Measurements from ENCODE around the gene SNX25.
A peak's percentile ranks its signal among the peaks of the same experiment; 100 is the strongest.

SNX25 gene

DNA sequence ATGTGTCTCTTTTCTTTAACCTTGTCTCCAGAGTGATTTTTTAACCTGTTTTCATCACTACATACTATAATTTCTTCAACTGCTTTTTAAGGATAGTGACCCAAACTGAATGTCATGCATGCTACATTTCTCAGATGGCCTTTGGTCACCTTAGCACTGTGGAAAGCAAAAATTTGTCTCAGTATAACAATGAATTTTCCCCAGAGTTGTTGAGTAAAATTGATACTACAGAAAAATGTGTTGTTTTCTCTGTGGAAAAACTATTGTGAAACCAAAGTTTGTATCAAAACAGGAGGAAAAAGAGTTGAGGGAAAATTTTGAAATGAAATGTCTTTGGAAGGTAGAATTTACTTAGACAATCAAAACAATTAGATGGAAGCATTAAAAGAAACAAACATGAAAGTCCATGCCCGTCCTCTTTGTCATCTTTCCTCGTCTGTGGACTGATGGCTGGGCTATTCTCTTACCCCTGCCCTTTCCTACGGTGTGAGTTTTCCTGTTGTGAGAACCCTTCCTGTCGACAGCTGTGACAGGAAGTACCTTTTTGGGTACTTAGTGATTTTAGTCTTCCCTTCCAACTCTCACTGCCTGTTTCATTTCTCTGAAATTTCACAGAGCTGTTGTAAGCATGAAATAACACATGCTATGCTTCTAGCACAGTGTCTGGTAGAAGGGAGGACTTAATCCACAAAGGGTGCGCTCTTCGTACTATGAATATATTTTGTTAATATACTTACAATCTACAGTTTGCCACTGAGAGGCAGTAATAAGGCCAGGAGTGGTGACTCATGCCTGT, 135.5 kb downstream of the SNX25 start:
- TF ChIP-seq GATA3 (IDR thresholded peaks at IDR 0.05; ENCODE audit: low read depth, low read length) (no peak), GATA2 (IDR thresholded peaks at IDR 0.05; ENCODE audit: low read depth, low read length) (no peak)

DNA sequence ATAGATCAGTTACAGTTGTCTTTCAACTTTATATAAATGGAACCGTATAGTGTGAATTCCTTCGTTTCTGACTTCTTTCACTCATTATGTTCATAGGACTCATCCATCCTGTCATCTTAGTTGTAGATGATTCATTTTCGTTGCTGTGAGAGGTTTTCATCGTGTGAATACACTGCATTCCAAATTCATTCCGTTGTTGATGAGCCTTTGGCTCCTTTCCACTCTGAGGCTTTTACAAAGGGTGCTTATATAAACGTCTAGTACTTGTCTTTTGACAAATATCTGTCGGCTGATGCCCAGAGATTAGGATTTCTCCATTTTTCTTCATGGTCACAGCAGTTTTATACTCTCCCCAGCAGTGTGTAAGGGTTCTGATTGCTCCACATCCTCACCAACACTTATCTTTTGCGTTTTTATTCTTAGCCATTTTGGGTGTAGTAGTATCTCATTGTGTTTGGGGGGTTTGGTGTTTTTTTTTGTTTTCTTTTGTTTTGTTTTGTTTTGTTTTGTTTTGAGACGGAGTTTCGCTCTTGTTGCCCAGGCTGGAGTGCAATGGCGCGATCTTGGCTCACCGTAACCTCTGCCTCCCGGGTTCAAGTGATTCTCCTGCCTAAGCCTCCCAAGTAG, 137.7 kb downstream of the SNX25 start:
- TF ChIP-seq GATA2 (IDR thresholded peaks at IDR 0.05; ENCODE audit: low read depth, low read length): no peak
- TF ChIP-seq GATA3 (IDR thresholded peaks at IDR 0.05; ENCODE audit: low read depth, low read length): no peak

DNA sequence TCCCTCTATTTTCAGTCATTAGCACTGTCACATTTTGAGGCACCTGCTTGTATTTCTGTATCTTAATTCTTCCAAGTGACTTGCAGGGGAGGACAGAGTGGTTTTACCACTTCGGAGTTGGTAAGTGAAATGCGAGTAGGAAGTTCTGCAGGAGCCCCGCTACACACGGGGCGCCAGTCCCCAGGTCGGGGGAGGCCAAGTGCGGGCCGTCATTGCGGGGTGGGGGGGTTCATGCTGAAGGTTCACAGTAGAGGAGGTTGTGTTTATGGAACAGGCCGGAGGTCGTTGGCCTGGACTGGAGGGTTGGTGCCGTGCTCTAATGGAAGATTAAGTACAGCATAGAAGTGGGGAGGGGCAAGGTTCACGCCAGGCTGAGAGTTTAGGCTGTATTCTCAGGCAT, 142.3 kb downstream of the SNX25 start:
- no peak for TF ChIP-seq GATA3 (IDR thresholded peaks at IDR 0.05; ENCODE audit: low read depth, low read length)
- no peak for TF ChIP-seq GATA2 (IDR thresholded peaks at IDR 0.05; ENCODE audit: low read depth, low read length)

DNA sequence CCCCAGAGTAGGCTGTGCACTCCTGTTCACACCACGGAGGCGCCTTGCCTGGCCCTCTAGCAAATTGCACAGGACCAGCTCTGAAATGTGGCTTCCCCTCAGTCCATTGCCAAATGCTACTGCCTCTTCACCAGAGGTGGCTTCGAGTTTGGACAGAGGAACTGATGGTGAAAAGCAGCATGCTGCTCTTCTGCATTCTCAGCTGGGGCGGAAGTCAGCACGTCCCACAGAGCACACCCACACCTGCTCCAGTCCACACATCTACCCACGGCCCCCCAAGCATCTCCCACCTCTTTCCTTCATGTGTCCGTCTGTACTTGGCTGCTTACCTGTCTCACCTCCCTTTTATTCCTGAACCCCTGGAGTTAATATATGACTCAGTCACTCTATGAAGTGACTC, 142.8 kb downstream of the SNX25 start:
- no peak for TF ChIP-seq GATA2 (IDR thresholded peaks at IDR 0.05; ENCODE audit: low read depth, low read length)
- no peak for TF ChIP-seq GATA3 (IDR thresholded peaks at IDR 0.05; ENCODE audit: low read depth, low read length)

DNA sequence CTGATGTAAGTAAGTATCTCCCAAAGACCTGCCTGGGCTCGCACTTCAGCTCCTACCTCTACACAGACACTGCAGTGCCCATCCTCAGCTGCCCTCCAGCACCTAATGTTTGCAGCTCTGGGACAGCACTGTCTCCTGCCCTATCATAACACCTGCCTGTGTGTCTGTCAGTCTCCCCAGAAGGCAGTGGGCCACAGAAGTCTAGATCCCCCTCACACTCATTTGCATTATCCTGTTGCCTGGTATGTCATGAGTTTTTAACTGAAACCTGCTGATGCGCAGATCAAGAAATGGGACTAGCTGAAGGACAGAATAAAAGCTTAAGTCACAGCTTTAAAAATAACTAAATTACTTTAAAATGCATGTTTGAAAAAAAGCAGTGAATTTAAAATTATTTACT, 143.3 kb downstream of the SNX25 start:
- TF ChIP-seq GATA3 (IDR thresholded peaks at IDR 0.05; ENCODE audit: low read depth, low read length) (no peak), GATA2 (IDR thresholded peaks at IDR 0.05; ENCODE audit: low read depth, low read length) (no peak)

DNA sequence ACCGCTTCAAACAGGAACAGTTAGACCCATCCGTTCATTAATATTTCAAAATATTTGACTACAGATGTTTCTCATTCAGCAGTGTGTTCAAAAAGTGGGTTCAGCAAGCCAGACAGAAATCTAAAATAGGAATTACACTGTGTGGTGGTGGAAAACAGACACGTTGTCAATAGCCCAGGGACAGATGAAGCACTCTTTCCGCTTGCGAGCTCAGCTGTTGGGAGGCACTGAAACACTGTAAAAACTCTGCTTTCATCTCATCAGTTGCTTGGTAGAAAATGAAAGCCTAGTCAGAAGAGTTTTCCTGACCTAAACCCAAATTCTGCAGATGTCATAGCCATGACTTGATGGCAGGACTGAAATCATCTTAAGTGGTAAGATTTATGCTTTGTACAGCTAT, 147.8 kb downstream of the SNX25 start:
- TF ChIP-seq GATA3 (IDR thresholded peaks at IDR 0.05; ENCODE audit: low read depth, low read length): no peak
- no peak for TF ChIP-seq GATA2 (IDR thresholded peaks at IDR 0.05; ENCODE audit: low read depth, low read length)

DNA sequence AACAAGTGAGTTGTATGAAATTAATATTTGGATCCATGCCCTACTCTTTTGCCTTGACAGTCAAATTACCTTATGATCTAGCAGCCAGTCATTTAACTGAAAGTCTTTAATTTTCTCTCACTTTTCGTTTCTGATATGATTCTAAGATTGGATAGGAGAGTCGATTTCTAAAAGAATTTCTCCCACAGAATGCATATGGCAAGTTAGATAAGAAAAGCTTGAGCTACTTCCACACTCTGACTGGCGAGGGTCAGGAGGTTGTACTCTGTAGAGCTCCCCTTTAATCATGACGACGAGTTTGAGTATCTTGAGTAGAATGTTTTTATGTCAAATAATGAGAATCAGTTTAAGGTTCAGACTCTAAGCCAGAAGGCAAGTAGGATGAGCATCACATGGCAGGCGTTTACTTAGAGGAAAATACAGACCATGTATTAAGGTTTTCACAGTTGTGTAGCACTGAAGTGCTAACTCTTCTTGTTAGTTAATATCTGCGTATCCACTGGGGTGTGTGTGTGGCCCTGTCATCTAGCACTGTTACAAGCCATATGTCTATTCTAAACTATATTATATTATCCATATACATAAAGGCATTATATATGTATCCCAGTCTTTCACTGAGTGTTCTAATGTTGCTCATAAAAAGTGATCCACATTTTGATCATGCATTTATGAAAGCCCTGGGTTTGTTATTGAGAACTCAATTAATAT, 148.5 kb downstream of the SNX25 start:
- TF ChIP-seq GATA3 (IDR thresholded peaks at IDR 0.05; ENCODE audit: low read depth, low read length) (no peak), GATA2 (IDR thresholded peaks at IDR 0.05; ENCODE audit: low read depth, low read length) (no peak)

DNA sequence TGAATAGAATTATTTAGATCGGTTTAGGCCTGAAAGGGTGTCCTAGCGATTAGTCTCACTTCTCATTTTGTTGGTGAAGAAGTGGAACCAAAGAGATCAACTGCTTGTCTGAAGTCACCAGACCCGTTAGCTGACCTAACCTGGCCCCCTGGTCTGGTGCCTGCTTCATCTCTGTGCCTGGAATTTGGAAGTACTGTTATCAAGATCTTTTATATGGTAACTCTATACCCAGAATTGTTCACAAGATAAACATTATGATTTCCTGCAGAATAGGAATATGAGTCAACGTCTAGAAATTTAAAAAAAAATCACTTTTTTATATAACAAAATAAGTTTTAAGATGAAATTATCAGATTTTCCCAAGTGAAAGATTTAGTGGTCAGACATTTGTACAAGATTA, 149.1 kb downstream of the SNX25 start:
- TF ChIP-seq GATA2 (IDR thresholded peaks at IDR 0.05; ENCODE audit: low read depth, low read length) (no peak), GATA3 (IDR thresholded peaks at IDR 0.05; ENCODE audit: low read depth, low read length) (no peak)

DNA sequence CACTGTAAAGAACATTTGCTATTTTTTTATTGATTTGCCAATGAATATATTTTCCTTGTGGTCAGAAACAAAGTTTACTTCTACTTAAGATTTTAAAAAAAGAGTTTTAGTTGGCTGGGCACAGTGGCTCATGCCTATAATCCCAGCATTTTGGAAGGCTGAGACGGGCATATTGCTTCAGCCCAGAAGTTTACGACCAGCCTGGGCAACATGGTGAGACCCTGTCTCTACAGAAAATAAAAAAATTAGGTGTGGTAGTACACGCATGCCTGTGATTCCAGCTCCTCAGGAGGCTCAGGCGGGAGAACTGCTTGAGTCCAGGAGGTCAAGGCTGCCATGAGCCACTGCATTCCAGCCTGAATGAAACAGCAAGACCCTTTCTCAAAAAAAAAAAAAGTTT, 149.6 kb downstream of the SNX25 start:
- TF ChIP-seq GATA2 (IDR thresholded peaks at IDR 0.05; ENCODE audit: low read depth, low read length): no peak
- no peak for TF ChIP-seq GATA3 (IDR thresholded peaks at IDR 0.05; ENCODE audit: low read depth, low read length)

DNA sequence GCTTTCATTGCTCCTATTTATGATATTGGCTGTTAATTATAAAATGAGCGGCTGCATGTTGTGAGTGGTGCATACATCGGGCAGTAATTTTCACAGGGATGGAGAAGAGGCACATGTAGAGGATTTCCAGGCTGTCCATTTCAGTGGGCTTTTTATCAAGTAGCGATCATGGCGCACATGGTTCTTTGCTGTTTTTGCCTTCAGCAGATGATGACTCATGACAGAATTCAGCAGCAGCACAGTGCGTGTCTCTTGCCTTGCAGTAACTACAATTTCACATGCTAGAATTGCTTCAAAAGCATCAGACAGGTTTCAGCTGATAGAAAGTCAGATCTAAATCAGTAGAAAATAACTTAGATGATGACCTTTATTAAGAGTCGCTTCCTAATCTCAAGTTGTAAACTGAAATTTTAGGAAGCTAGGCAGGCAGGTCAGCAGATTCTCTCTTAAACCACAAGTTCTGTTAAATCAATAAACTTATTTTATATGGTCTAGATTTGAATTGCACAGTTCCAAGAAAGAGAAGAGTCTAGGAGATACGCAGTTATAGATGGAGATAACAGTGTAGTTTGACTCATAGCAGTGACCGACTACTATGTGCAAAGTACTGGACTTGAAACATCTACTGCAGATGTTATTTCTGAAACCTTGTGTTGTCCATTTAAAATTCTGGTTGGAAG, 150.5 kb downstream of the SNX25 start:
- peak; percentile 80 for TF ChIP-seq GATA2 (IDR thresholded peaks at IDR 0.05; ENCODE audit: low read depth, low read length)
- no peak for TF ChIP-seq GATA3 (IDR thresholded peaks at IDR 0.05; ENCODE audit: low read depth, low read length)

DNA sequence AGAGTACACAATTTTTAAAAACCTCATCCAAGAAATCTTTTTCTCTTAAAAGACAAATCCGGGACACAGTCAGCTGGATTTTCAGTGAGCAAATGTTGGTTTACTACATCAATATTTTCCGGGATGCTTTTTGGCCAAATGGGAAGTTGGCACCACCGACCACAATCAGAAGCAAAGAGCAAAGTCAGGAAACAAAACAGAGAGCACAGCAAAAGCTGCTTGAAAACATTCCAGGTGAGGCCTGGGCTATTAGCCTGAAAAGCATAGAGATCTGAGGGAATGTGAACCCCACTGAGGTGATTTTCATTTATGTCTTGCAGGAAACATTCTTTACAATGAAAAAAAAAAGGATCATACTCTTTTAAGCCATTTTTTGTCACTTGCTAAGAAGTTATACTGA, 152.5 kb downstream of the SNX25 start:
- TF ChIP-seq GATA3 (IDR thresholded peaks at IDR 0.05; ENCODE audit: low read depth, low read length) (no peak), GATA2 (IDR thresholded peaks at IDR 0.05; ENCODE audit: low read depth, low read length) (no peak)

DNA sequence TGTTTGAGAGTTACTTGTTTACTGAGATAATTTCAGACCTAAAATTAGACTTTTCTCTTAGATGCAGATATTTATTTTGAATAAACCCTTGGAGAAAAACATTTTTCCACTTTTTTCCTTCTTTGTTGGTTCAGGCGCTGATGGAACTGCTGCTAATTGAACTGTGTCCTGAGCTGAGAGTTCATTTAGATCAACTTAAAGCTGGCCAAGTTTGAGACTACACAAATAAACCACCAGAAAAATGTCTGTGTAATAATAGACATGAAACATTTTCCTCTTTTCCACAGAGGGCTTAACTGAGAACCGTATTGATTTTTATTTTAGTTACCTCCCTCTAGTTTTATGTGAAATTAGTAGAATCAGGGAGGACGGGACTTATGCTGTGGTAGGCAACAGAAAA, 153.9 kb downstream of the SNX25 start:
- TF ChIP-seq GATA2 (IDR thresholded peaks at IDR 0.05; ENCODE audit: low read depth, low read length) (no peak), GATA3 (IDR thresholded peaks at IDR 0.05; ENCODE audit: low read depth, low read length) (no peak)

DNA sequence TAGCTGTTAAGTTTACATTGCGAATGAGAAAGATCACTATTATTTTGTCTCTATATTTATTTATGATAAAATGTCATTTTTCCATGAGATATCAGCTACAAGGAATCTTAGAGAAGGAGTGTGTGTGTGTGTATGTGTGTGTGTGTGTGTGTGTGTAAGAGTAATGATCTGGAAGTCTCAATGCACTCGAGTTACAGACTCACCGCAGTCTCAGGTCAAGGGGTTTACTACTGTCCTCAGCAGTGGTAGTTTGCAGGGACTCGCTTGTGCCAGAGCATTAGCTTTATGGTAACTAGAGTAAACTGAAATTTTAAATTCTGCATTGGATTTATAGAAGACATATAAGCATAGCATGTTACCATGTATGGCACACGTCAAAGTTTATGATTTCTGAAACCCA, 155.5 kb downstream of the SNX25 start:
- TF ChIP-seq GATA3 (IDR thresholded peaks at IDR 0.05; ENCODE audit: low read depth, low read length) (no peak), GATA2 (IDR thresholded peaks at IDR 0.05; ENCODE audit: low read depth, low read length) (no peak)

DNA sequence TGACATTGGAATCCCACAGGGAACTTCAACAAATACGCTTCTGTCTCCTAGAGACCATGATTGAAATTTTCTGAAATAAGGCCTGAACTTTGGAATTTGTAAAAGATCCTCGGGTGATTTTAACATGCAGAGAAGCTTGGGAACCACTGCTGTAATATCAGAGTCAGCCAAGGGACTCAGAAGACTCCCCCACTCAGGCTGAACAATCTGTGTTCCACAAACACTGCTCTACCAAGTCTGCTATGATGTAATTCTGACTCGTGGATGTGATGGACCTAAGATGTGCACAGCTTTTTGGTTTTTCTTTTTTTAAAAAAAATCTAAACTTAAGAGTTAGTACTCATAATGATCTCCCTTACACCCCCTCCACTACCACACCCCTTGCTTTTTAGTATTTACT, 160.3 kb downstream of the SNX25 start:
- TF ChIP-seq GATA3 (IDR thresholded peaks at IDR 0.05; ENCODE audit: low read depth, low read length): no peak
- no peak for TF ChIP-seq GATA2 (IDR thresholded peaks at IDR 0.05; ENCODE audit: low read depth, low read length)
